Endothelial cell of umbilical vein (primary cell): Measurements from ENCODE around the gene SKAP1. TPM values are rescaled to one million over a fixed set of nuclear protein-coding genes. Genes with fewer than 3 reads are reported as not detected.

Experiments used
- BruUV-seq: library from RNA; stranded (reverse); fragments of 400-500 nt; replicated peaks from 2 replicates; lab custom pipeline; 2021; lab: Mats Ljungman, UMichigan
- CTCF ChIA-PET: fragments of 300-600, 350-600 bp; sonication (Branson Sonifier 250); formaldehyde crosslinking; loops from one replicate; lab custom pipeline; 2021; ENCODE audit warnings: antibody characterized with exemption, inconsistent platforms; lab: Charles Lee
- POLR2A ChIA-PET: fragments of 300-600, 350-600 bp; sonication (Branson Sonifier 250); formaldehyde crosslinking; loops from one replicate; lab custom pipeline; 2021; ENCODE audit warnings: antibody characterized with exemption, inconsistent platforms; lab: Charles Lee
- DNase-seq: peaks from one replicate; pipeline ENCODE4 v3.0.0-alpha.2; 2011; ENCODE audit warnings: low read depth, low spot score
- FAIRE-seq: peaks from 2 replicates; lab custom pipeline; 2011; peaks lifted over from hg19 to GRCh38; lab: Jason Lieb, UNC
- H2AFZ ChIP-seq: 2 replicates; pipeline ENCODE4 v1.6.0; 2012; ENCODE audit warnings: low read depth, low read length, control low read depth, inconsistent platforms
- H3K27ac ChIP-seq: 2 replicates; pipeline ENCODE4 v1.5.1; 2011; ENCODE audit warnings: low read depth, mild to moderate bottlenecking, control low read depth, low read length, moderate library complexity; ENCODE audit not compliant: insufficient read depth
- H3K27me3 ChIP-seq, 2 experiments: 2 replicates each; pipeline versions ENCODE4 v1.6.0 to v1.6.1; 2011; ENCODE audit warnings: low read length in 2 of 2, mixed read lengths in 1 of 2; ENCODE audit not compliant: control insufficient read depth in 2 of 2, insufficient read depth in 2 of 2
- H3K36me3 ChIP-seq, 2 experiments: 2 replicates in 1 of 2; 3 replicates in 1 of 2; pipeline ENCODE4 v1.5.1; 2011; ENCODE audit warnings: low read length in 2 of 2, mild to moderate bottlenecking in 1 of 2, moderate library complexity in 1 of 2; ENCODE audit not compliant: control insufficient read depth in 2 of 2, insufficient read depth in 2 of 2; ENCODE audit errors: extremely low read depth in 1 of 2
- H3K4me1 ChIP-seq: 3 replicates; pipeline ENCODE4 v1.5.1; 2011; ENCODE audit warnings: mild to moderate bottlenecking, low read length; ENCODE audit not compliant: control insufficient read depth, insufficient read depth; ENCODE audit errors: extremely low read depth
- H3K4me2 ChIP-seq: 2 replicates; pipeline ENCODE4 v1.6.1; 2011; ENCODE audit warnings: low read length, control low read depth, mixed read lengths; ENCODE audit not compliant: insufficient read depth
- H3K4me3 ChIP-seq, 3 experiments: fragments of 200-600 bp in 1 of 3; sonication (generic), shearing (Covaris generic) in 1 of 3; replicated peaks in 1 of 3; 2 replicates each; pipeline ENCODE4 v1.5.1; 2011 to 2016; ENCODE audit warnings: control low read depth in 3 of 3, low read length in 3 of 3, mild to moderate bottlenecking in 2 of 3, inconsistent platforms in 1 of 3, low read depth in 1 of 3, moderate library complexity in 1 of 3; ENCODE audit not compliant: insufficient read depth in 1 of 3
- H3K79me2 ChIP-seq: 2 replicates; pipeline ENCODE4 v1.6.0; 2012; ENCODE audit warnings: low read length, inconsistent platforms; ENCODE audit not compliant: control insufficient read depth, insufficient read depth
- H3K9ac ChIP-seq: replicated peaks from 2 replicates; pipeline ENCODE3; 2011; ENCODE audit warnings: low read length, control low read depth; ENCODE audit not compliant: insufficient read depth; ENCODE audit errors: extremely low read depth
- H3K9me1 ChIP-seq: replicated peaks from 3 replicates; pipeline ENCODE4 v1.6.0; 2011; ENCODE audit warnings: mild to moderate bottlenecking, low read length; ENCODE audit not compliant: control insufficient read depth, insufficient read depth; ENCODE audit errors: extremely low read depth
- H3K9me3 ChIP-seq: replicated peaks from 2 replicates; pipeline ENCODE4 v1.5.1; 2012; ENCODE audit warnings: low read length, inconsistent platforms; ENCODE audit not compliant: control insufficient read depth, insufficient read depth
- H4K20me1 ChIP-seq: replicated peaks from 2 replicates; pipeline ENCODE3; 2011; ENCODE audit warnings: mild to moderate bottlenecking, low read length; ENCODE audit not compliant: control insufficient read depth, insufficient read depth; ENCODE audit errors: extremely low read depth
- CTCF ChIP-seq, 2 donors: IDR thresholded peaks; 1 replicate in 1 of 2; 2 replicates in 1 of 2; pipeline ENCODE4 v1.5.1; 2011; ENCODE audit warnings: low read length in 2 of 2, mild to moderate bottlenecking in 2 of 2, moderate library complexity in 2 of 2, control low read depth in 1 of 2, inconsistent platforms in 1 of 2, low read depth in 1 of 2; ENCODE audit not compliant: insufficient read depth in 1 of 2; ENCODE audit errors: extremely low read depth in 1 of 2
- EZH2 ChIP-seq: IDR thresholded peaks from 2 replicates; pipeline ENCODE4 v1.6.1; 2012; ENCODE audit warnings: borderline replicate concordance, low read depth, mild to moderate bottlenecking, moderate library complexity, low read length, inconsistent platforms; ENCODE audit not compliant: severe bottlenecking
- FOS ChIP-seq: IDR thresholded peaks from 2 replicates; pipeline ENCODE4 v1.6.1; 2011; ENCODE audit warnings: mild to moderate bottlenecking, low read length, moderate library complexity, borderline replicate concordance; ENCODE audit not compliant: insufficient read depth
- GATA2 ChIP-seq: IDR thresholded peaks from 2 replicates; pipeline ENCODE4 v1.7.0; 2011; ENCODE audit warnings: low read depth, mild to moderate bottlenecking, moderate library complexity, mixed read lengths, low read length; ENCODE audit not compliant: insufficient read length, insufficient read depth
- JUN ChIP-seq: IDR thresholded peaks from 2 replicates; pipeline ENCODE4 v1.6.1; 2011; ENCODE audit warnings: borderline replicate concordance, low read depth; ENCODE audit not compliant: insufficient read length, insufficient read depth
- MAX ChIP-seq: IDR thresholded peaks from 2 replicates; pipeline ENCODE4 v1.6.1; 2011; ENCODE audit not compliant: insufficient read depth, insufficient read length
- MYC ChIP-seq: IDR thresholded peaks from one replicate; pipeline ENCODE4 v1.6.1; 2011; ENCODE audit warnings: mild to moderate bottlenecking, low read depth, low read length
- POLR2A ChIP-seq: IDR thresholded peaks from 2 replicates; pipeline ENCODE4 v1.6.1; 2012; ENCODE audit warnings: low read depth, mild to moderate bottlenecking, control low read depth, low read length
- POLR2AphosphoS5 ChIP-seq: IDR thresholded peaks from 2 replicates; pipeline ENCODE4 v1.6.1; 2012; ENCODE audit warnings: low read depth, mild to moderate bottlenecking, control low read depth, low read length, moderate library complexity; ENCODE audit not compliant: insufficient read depth
- dilution Hi-C: fragments of 300-500 bp; cut with MboI; formaldehyde crosslinking; loops from one replicate; pipeline ENCODE4 v1.15.0; 2019; ENCODE audit warnings: low sequenced_read_pairs; ENCODE audit not compliant: extremely low pct_ligation_motif_present
- intact Hi-C: fragments of 100-400 bp; cut with micrococcal nuclease; formaldehyde crosslinking; loops from one replicate; pipeline ENCODE4 v1.10.0; 2022
- polyA plus RNA-seq, 4 experiments: library from polyadenylated mRNA; depleted of rRNA in 3 of 4; stranded (reverse) in 3 of 4; unstranded in 1 of 4; fragments of >200 nt; gene quantifications; 2 replicates each; pipeline versions ENCODE4 v1.2.1 to v1.2.3, GENCODE V29; 2011 to 2012; ENCODE audit warnings: missing spikeins in 1 of 4
- total RNA-seq: library from RNA; stranded (reverse); gene quantifications from 2 replicates; pipeline ENCODE4 v1.2.3, GENCODE V29; 2021

Gene SKAP1
- total and polyA plus RNA-seq, 2 donors (not counting 3 experiments of a cell fraction or from before 2014, with no cell fraction given), result 0.75 TPM; not detected in 1

- TF ChIP-seq MYC (no peak), EZH2 (no peak), GATA2 (no peak), FOS (no peak), POLR2A (no peak), POLR2AphosphoS5 (no peak), MAX (no peak), JUN (no peak), CTCF (IDR thresholded peaks at IDR 0.05; ENCODE audit: extremely low read depth in 1 of 2, insufficient read depth in 1 of 2, low read depth in 1 of 2, low read length in 2 of 2) (no peak)
- H3K9ac ChIP-seq, result no peak overlapping the region
- no TSS peak for BruUV-seq
- H3K9me3 ChIP-seq, result no peaks in the 10 kb centered on the region
- no peak for DNase-seq
- CTCF ChIA-PET, result interaction anchor here (0.8 to 2.8 kb wide), 7 partner anchors 9 to 215 kb away, joined by 3 to 8 read pairs (median 3); partner anchors contain the start of gene HOXB5
- no peaks in the 10 kb centered on the region for H4K20me1 ChIP-seq
- peaks cover 52 to 75% of the 10 kb centered on the region in 2 experiments for H3K27me3 ChIP-seq
- no peak overlapping the region for H3K4me2 ChIP-seq
- no peaks in the 10 kb centered on the region for H3K9me1 ChIP-seq
- H2AFZ ChIP-seq, result no peak overlapping the region
- no peak for FAIRE-seq
- no peak overlapping the region for H3K27ac ChIP-seq
- no peaks in the 10 kb centered on the region for H3K79me2 ChIP-seq
- dilution Hi-C loops (no loop called here), intact Hi-C loops (no loop called here)
- no peaks in the 10 kb centered on the region for H3K4me1 ChIP-seq
- POLR2A ChIA-PET, result no interaction called here
- H3K36me3 ChIP-seq, result no peaks in the 10 kb centered on the region
- no peak overlapping the region for H3K4me3 ChIP-seq
Observed at GRCh38 chr17:48378708-48379392, 51.2 kb downstream of the SKAP1 start.
